ENCODE results near the gene CYP17A1.

DNA sequence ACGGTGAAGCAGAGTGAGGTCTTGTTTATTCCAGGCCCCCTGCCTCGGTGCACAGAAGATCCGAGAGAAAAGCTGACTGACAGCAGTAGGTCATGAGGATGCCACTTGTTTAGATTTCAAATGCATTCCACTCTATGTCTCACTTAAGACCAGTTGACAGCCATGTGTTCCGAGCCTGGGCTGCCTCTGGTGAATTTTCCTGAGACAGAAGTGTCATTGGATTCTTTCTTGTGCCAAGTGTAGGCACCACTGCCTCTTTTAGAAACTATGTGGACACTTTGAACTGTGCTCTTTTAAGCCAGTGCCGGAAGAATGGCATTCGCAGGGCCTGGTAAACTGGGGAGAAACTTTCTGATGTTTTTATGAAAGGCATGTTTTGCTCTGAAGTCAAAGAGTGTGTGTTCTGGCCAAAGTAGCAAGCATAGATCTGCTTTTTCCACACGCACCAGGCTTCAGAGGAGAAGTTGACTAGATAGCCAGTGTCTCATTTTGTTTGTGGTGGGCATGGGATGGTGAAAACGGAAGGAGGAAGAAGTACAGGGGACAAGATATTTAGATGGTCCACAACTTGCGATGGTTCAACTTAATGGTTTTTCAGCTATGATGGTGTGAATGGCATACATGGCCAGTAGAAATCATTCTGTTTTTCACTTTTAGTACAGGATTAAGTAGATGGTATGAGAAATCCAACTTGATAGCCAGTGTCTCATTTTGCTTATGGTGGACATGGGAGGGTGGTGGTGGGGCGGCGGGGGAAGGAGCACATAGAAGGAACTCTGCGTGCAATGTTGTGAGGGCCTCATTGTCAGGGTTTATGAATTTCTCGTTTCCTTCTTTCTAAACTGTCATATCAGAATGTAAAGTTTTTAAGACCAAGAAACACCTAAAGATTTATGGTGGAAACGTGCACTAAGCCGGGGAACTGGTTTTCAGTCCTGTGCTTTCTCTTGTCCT is 41.5 kb downstream of the CYP17A1 start:
- TF ChIP-seq EZH2 (IDR thresholded peaks at IDR 0.05; ENCODE audit: insufficient read depth, poor library complexity, severe bottlenecking) (no peak), EZH2phosphoT487 (IDR thresholded peaks at IDR 0.05; ENCODE audit: insufficient read depth, low read depth) (no peak)
